EH (cell line): Measurements from ENCODE around the gene BICRA.
A peak's percentile ranks its signal among the peaks of the same experiment; 100 is the strongest.
"Not testable (repeated sequence)": the region's sequence is repeated elsewhere in the genome, so short reads cannot be mapped to it uniquely, and the experiment has no call there.

ENCODE experiments used
- DNase-seq: peaks from one replicate; pipeline ENCODE4 v3.0.0-alpha.2; 2015; ENCODE audit warnings: low read depth

The BICRA gene

DNA sequence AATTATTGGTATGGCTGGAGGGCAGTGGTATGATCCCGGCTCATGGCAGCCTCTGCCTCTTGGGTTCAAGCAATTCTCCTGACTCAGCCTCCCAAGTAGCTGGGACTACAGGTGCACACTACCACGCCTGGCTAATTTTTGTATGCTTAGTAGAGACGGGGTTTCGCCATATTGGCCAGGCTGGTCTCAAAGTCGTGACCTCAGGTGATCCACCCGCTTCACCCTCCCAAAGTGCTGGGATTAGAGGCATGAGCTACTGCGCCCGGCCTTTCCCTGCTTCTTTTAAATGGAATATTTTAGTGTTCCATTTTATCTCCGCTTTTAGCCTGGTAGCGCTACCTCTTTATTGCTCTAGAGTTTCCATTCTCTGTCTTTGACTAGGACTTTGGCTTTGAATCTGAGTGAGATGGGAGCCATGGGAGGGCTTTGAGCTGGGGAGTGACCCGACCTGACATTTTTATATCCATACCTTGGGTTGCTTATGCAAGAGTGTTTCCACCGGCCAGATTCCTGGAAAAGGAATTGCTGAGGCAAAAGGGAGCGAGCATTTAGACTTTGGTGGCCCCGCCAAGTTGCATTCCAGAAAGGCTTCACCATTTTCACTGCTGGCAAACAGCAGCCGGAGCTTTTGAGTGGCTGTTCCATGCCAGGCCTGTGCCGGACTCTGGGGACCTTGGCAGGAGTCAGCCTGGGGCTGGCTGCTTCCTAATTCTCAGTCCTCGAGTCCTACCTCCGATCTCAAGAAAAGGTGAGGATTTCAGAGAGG lies 22.9 kb downstream of the BICRA start:
- DNase-seq = peak; percentile 16

DNA sequence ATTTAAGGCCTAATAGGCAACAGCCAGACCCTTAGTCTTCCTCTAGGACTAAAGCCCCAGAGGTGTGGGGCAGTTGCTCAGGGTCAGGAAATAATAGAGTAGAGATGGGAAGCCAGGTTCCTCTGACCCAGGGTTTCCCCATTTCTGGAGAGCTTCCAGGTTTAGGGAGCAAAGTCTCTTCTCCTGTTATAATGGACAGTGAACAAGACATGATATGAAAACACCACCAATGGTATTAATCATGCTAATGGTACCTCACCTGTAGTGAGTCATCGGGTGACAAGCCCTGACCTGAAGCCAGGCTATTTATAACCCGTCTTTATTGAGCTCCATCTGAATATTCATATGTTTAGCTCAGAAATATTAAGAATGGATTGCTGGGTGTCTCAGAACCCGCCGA lies 24.6 kb downstream of the BICRA start:
- DNase-seq = no peak

DNA sequence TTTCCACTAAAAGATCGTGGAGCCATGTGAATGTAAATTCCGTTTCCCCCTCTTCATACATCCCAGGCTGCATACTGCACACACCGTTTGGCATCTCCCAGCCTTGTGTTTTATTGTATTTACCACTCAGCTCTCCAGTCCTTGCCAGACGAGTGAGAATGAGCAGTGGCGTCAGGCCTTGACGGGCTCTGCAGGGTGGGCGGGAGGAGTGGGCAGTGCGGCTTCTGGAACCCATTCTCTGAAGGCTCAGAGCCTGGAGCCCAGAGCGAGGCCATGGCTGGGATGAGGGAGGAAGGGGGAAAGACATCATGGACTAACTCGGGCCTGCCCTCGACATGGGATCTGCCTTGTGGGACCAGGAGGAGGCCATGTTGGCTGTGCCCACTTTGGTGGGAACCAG lies 25.1 kb downstream of the BICRA start:
- no peak for DNase-seq

DNA sequence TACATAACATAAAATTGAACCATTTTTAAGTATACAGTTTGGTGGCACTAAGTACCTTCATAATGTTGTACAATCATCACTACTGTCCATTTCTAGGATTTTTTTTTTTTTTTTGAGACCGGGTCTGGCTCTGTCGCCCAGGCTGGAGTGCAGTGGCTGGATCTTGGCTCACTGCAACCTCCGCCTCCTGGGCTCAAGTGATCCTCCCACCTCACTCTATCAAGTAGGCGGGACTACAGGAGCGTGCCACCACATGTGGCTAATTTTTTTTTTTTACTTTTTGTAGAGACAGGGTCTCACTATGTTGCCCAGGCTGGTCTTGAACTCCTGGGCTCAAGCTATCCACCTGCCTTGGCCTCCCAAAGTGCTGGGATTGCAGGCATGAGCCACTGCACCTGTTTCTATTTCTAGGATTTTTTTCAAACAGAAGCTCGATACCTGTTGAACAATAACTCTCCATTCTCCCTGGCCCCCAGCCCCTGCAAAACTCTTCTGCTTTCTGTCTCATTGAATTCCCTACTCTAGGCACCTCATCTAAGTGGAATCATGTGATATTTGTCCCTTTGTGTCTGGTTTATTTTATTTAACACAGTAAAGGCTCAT lies 26.3 kb downstream of the BICRA start:
- DNase-seq = not testable (repeated sequence)

DNA sequence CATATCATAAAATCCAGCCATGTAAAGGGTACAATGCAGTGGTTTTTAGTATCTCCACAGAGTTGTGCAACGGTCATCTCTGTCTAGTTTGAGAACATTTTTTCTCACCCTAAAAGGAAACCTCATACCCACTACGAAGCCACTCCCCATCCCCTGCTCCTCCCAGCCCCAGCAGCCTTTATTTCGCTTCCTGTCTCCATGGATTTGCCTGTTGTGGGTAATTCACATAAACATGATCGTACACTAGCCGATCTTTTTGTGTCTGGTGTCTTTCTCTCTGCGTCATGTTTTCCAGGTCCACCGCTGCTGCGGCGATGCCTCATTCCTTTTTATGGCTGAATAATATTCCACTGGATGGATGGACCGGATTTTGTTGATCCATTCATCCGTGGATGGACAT lies 28.6 kb downstream of the BICRA start:
- peak; percentile 83 for DNase-seq

DNA sequence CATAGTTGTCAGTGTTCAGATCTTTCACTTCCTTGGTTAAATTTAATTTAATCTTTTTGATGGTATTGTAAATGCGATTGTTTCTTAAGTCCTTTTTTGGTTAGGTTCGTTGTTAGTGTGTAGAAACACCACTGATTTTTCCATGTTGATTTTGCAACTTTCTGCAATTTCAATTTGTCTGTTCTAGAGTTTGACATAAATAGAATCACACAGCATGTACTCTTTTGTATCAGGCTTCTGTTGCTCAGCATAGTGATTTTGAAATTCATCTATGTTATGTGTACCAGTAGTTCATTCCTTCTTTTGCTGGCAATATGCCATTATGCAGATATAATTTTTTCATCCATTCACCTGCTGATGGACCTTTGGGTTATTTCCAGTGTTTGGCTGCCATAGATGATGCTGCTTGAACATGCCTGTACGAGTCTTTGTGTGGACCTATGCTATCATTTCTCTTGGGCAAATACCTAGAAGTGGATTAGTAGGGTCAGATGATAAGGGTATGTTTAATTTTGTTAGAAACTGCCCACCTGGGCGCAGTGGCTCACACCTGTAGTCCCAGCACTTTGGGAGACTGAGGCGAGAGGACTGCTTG lies 33.1 kb downstream of the BICRA start:
- no peak for DNase-seq

DNA sequence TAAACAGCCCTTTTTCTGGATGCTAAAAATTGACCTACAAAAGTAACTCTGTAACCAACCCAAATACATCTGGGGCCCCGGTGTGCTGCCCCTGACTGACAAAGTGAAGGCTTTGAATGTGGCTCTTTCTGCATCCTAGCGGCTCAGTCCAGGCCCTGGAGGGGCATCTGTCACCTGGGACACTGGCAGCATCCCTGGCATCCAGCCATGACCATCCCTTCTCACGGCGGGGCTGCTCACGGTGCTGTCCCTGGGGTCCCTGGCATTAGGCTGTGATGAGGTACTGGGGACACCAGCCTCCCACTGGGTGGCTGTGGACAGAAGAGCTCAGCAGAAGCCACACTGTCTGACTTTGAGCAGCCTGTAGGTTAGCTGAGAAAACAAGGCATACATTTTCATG lies 34.3 kb downstream of the BICRA start:
- no peak for DNase-seq

DNA sequence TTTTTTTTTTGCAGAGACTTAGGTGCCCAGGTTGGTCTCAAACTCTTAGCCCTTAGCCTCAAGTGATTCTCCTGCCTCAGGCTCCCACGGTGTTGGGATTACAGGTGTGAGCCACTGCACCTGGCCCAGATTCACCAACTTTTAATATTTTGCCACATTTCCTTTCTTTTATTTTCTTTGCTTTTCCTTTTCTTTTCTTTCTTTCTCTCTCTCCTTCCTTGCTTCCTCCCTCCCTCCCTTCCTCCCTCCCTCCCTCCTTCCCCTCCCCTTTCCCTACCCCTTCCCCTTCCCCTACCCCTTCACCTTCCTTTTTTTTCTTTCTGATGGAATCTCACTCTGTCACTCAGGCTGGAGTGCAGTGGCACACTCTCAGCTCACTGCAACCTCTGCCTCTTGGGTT lies 35.3 kb downstream of the BICRA start:
- no peak for DNase-seq

DNA sequence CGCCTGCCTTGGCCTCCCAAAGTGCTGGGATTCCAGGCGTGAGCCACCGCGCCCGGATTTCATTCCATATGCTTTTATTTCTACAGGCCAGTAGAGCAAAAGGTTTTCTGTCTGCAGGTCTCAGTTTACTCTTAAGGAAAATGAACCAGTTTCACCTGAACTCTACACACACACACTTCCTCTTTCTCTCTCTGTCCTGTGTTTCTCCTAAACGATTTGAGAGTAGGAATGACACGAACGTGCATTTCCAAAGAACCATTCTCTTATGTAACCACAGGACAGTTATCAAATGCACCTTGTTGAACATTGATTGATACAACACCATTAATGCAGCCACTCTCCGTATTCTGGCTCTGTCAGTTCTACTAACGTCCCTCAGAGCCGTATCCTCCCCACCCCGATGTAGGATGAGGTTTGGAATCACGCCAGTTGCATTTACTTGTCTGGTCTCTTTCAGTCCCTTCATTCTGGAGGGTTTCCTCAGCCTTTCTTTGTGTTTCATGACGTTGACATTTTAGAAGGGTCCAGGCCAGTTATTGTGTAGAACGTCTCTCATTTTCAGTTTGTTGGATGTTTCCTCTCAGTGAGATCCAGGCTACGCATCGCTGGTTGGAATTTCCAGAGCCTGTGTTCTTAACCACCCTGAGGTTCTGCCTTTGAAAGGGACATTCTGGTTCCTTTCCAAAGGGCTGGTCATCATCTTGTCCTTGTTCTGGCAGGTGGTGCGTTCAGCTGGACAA lies 36.0 kb downstream of the BICRA start:
- DNase-seq = peak; percentile 16

DNA sequence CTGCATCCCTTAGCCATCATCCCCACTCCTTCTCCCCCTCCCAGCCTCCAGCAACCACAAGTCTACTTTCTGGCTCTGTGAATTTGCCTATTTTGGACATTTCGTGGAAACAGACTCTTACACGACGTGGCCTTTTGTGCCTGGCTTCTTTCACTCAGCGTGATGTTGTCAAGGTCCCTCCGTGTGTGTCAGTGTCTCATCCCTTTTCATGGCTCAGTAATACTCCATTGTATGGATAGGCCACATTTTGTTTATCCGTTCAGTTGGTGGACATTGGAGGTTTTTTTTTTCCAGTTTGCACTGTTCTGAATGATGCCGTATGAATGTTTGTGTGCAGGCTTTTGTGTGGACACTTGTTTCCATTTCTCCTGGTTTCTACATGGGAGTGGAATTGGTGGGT lies 38.0 kb downstream of the BICRA start:
- DNase-seq = no peak

DNA sequence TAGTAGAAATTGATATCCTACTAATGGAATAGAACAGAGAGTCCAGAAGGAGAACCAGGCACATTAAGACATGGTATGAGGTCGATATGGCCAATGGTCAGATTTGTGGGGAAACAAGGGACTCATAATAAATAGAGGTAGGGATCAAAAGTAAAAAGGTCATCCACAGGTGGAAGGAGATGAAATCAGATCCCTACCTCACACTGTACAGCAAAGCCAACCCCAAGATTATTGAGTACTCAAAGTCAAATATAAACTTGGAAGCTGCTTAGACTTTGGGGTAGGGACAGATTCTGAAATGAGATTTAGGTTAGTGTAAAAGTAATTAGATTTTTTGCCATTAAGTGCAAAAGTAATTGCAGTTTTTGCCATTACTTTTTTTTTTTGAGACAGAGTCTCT lies 40.7 kb downstream of the BICRA start:
- DNase-seq = no peak

DNA sequence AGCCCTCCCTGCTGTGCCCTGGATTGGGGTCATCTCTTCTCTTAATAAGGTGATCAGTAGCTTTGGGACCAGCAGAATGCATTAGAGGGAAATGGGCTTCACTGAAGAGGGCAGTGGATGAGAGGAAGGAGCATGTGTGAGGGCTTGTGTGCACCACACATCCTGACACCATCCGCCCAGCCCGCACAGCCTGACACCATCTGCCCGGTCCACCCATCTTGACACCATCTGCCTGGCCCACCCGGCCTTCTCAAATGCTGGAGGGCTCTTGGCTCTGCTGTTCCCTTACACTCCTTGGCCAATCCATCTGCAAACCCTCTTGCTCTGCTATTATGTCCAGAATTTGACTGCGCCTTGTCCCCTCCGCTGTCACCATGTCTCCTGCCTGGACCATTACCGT lies 41.8 kb downstream of the BICRA start:
- no peak for DNase-seq

DNA sequence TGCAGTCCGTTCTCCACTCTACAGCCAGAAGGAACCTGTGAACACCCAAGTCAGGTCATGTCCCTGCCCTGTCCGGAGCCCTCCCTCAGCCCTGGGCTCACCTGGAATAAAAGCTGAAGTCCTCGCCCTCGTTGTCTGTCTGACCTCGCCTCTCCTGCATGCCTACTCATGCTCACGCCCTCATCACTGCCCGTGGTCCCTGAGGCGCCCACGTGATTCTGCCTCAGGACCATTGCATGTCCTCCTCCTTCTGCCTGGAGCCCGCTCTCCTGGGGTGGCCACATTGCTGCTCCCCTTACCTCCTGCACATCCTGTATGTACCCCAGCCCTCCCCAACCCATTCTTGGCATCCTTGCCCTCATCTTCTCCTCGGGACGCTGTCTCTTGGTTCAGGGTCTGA lies 42.2 kb downstream of the BICRA start:
- no peak for DNase-seq

DNA sequence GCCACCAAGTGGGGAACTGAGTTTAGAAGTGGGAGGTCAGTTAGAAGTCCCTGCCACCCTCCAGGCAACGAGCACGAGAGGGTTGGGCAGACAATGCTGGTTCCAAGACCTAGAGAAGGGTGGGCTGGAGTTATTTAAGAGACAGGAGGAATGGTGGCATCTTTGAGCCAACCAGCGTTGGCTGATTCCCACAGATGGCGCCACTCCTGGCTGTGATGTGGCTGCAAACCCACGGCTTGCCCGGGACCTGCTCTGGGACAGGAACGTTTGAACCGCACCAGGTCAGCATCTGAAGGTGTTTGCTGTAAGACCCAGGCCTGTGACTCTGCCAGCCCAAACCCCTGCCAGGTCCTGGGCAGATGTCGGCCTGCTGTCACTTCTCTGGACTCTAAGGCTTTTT lies 42.8 kb downstream of the BICRA start:
- no peak for DNase-seq

DNA sequence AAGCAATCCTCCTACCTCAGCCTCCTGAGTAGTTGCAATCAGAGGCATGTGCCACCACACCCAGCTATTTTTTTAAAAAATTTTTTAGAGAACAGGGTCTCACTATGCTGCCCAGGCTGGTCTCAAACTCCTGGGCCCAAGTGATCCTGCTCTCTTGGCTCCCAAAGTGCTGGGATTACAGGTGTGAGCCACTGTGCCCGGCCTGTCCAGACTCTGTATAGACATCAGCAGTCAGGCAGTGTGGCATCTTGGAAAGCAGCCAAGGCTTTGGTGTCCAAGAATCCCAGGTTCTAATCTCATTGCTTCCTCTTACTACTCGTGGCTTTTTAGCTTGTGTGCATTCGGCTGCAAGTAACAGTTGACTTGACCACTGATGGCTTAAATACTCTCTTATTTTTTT lies 43.4 kb downstream of the BICRA start:
- DNase-seq = no peak

DNA sequence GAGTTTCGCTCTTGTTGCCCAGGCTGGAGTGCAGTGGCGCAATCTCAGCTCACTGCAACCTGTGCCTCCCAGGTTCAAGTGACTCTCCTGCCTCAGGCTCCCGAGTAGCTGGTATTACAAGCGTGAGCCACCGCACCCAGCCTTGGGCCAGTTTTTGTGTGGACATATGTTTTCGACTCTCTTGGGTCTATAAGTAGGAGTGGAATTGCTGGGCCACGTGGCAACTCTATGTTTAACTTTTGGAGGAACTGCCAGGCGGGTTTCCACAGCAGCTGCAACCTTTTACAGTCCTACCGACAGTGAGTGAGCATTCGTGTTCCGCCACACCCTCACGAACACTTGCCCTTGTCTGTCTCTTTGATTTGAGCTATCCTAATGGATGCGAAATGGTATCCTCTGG lies 44.9 kb downstream of the BICRA start:
- DNase-seq = no peak

DNA sequence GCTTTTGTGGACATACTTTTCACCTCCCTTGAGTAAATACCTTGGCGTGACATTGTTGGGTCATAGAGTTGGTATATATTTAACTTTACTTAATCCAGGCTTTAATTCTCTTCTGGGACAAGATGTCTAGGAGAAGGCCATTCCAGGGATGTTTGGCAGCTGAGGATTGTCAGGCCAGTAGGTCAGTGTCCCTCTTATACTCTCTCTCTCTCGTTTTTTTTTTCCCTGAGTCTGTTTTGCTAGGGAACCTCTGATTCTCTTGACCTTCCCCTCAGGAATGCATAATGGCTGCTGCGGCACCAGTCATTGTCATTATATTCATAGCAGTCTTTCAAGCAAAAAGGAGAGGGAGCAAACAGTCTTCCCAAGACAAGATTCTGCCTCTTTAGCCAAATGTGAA lies 48.8 kb downstream of the BICRA start:
- DNase-seq = peak; percentile 60

DNA sequence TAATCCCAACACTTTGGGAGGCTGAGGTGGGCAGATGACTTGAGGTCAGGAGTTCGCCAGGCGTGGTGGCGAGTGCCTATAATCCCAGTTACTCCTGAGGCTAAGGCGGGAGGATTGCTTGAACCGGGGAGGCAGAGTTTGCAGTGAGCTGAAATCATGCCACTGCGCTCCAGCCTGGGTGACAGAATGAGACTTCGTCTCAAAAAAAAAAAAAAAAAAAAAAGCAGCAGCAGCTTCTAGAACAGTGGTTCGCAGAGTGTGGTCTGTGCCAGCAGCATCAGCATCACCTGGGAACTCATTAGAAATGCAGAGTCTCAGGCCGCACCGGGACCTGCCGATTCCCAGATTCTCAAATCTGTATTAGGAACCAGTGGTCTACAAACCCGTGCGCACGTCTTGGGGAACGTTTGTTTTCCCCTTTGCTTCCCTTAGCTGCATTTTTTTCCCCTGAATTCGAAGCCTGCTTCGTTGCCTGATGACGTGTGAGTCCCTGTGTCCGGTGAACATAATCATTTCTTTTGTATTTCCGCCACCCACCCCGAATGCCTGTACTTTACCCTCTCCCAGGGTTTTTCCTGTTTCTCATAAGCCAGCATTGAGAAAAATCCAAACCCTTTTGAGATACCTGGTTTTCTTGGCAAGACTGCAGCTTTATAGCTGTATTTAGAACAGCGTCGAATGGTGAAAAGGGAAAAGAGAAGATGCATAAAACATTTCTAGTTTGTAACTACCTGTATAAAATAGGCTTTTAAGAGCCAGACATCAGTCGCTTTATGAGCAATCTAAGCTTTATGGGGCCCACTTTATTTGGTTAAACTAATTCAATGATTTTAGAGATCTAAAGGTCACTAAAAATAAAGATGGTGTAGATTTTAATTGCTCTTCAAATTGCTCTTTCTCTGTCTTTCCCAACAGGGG lies 49.8 kb downstream of the BICRA start:
- DNase-seq = peak; percentile 55

DNA sequence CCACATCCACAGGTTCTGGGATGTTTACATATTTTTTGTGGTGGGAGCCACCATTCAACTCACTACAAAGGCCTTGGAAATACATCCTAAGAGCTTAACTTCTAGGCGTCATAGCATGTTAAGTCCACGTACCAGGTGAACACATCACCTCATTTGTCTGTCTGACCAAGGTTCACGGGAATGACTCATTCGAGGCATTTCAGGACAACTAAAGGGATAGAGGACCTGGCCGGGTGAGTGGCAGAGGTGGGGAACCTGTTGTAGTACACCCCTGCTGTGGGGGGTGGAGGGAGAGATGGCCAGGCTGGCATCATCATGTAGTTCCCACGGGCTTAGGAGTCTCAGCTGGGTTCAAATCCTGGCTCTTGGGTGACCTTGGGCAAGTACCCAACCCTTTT lies 51.5 kb downstream of the BICRA start:
- DNase-seq = no peak

DNA sequence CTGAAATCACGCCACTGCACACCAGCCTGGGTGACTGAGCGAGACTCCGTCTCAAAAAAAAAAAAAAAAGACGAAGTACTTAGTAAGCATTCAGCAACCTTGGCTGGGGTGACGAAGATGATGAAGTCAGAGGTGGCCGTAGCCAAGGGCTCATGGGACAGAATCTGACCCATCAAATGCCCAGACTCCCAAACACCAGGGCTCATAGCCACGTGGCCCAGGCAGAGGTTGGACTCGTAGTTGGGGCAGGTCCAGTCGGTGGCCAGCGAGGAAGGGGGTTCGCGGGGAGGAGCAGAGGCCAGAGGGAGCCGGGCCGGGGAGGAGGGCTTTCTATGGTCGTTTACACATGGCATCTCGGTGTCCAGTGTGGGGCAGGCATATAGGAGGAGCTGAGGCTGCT lies 52.2 kb downstream of the BICRA start:
- no peak for DNase-seq

DNA sequence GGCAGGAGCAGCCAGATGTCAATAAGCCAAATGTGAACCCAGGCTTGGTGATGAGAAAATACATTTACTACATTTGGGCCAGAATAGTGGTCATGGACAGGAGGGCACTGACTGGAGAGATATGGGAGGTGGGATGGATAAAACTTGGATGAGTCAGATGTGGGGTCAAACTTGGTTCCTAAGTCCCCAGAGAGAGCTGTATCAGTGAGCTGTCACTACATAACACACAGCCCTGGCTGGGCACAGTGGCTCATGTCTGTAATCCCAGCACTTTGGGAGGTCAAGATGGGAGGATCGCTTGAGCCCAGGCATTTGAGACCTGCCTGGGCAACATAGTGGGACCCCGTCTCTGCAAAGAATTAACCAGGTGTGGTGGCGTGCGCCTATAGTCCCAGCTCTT lies 52.7 kb downstream of the BICRA start:
- peak; percentile 23 for DNase-seq

DNA sequence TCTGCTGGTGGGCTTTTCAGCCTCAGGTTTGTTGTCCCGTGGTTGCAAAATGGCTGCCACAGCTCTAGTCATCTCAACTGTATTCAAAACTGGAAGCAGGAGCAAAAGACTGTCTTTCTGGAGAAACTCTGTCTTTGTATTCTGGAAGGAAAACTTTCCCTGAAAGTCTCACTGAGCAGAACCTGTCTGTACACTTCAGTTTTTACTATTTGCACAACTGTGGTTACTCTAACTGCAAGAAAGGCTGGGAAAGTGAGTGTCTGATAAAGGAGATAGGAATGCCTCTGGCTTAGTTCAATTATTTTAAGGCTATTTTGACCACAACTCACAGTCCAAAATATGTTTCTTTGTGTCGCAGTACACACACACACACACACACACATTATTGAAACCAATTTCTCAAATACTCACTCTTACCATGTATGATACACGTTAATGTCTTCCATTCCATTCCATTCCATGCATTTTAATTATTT lies 54.5 kb downstream of the BICRA start:
- peak; percentile 96 for DNase-seq
